HCT116 (cell line): Measurements from ENCODE around the gene RGS11. TPM values are rescaled to one million over a fixed set of nuclear protein-coding genes. Genes with fewer than 3 reads are reported as not detected.

Source experiments
- ATAC-seq: fragments of 200-7000 bp; cut with Tn5 transposase; 2 replicates; pipeline ENCODE4 v1.9.1; 2020; ENCODE audit warnings: mild to moderate bottlenecking, moderate library complexity
- BruUV-seq: library from RNA; stranded (reverse); fragments of 400-500 nt; replicated peaks from 2 replicates; lab custom pipeline; 2021; lab: Mats Ljungman, UMichigan
- CTCF ChIA-PET: fragments of 300-600 bp; sonication (Branson Sonifier 250); formaldehyde crosslinking; loops from one replicate; lab custom pipeline; 2021; ENCODE audit warnings: antibody characterized with exemption; lab: Charles Lee
- POLR2A ChIA-PET: fragments of 300-600, 350-600 bp; sonication (Branson Sonifier 250); formaldehyde crosslinking; loops from one replicate; lab custom pipeline; 2021; ENCODE audit warnings: antibody characterized with exemption; lab: Charles Lee
- RAD21 ChIA-PET, 2 experiments: fragments of 300-600 bp; sonication (Branson Sonifier 250); formaldehyde crosslinking; loops; one replicate each; lab custom pipeline; 2023; ENCODE audit warnings: low total read pairs in 2 of 2; ENCODE audit not compliant: uncharacterized antibody in 2 of 2, unreplicated experiment in 2 of 2, low non-redundant PET in 1 of 2; lab: Charles Lee
- DNase-seq: peaks from one replicate; pipeline ENCODE4 v3.0.0-alpha.2; 2010; ENCODE audit warnings: low read depth, low spot score
- H2AFZ ChIP-seq: fragments of 200-600 bp; shearing (Covaris generic), sonication (generic); 2 replicates; pipeline ENCODE4 v1.6.1; 2017; ENCODE audit warnings: low read depth, mixed run types, mixed read lengths, antibody characterized with exemption, low read length; ENCODE audit not compliant: poor library complexity, severe bottlenecking
- H3K27ac ChIP-seq: 2 replicates; pipeline ENCODE4 v1.5.1; 2012; ENCODE audit warnings: low read depth, low read length
- H3K27me3 ChIP-seq: fragments of 200-600 bp; sonication (generic); 2 replicates; pipeline ENCODE4 v1.6.1; 2016; ENCODE audit warnings: mixed run types, low read length, mixed read lengths; ENCODE audit not compliant: insufficient read depth
- H3K36me3 ChIP-seq, 2 experiments: fragments of 200-500 bp in 1 of 2; fragments of 200-600 bp in 1 of 2; sonication (Bioruptor generic) in 1 of 2; sonication (generic) in 1 of 2; 2 replicates each; pipeline versions ENCODE4 v1.5.1 to v1.6.1; 2014 to 2016; ENCODE audit warnings: low read length in 2 of 2, inconsistent platforms in 1 of 2, mixed read lengths in 1 of 2, mixed run types in 1 of 2; ENCODE audit not compliant: insufficient read depth in 2 of 2, control insufficient read depth in 1 of 2
- H3K4me1 ChIP-seq, 2 experiments: fragments of 200-600 bp in 1 of 2; sonication (generic) in 1 of 2; 2 replicates each; pipeline versions ENCODE4 v1.5.1 to v1.6.1; 2012 to 2017; ENCODE audit warnings: low read length in 2 of 2, inconsistent platforms in 1 of 2, mild to moderate bottlenecking in 1 of 2, mixed read lengths in 1 of 2, mixed run types in 1 of 2, moderate library complexity in 1 of 2; ENCODE audit not compliant: insufficient read depth in 2 of 2, control insufficient read depth in 1 of 2
- H3K4me2 ChIP-seq: fragments of 200-600 bp; sonication (generic); 2 replicates; pipeline ENCODE4 v1.6.1; 2017; ENCODE audit warnings: mixed run types, low read length, mixed read lengths
- H3K4me3 ChIP-seq, 2 experiments: fragments of 200-600 bp in 1 of 2; sonication (generic) in 1 of 2; replicated peaks in 1 of 2; 2 replicates each; pipeline ENCODE4 v1.5.1; 2011 to 2016; ENCODE audit warnings: low read length in 2 of 2, control low read depth in 1 of 2, low read depth in 1 of 2, mild to moderate bottlenecking in 1 of 2, mixed read lengths in 1 of 2, mixed run types in 1 of 2
- H3K79me2 ChIP-seq: fragments of 200-600 bp; sonication (generic); 2 replicates; pipeline ENCODE4 v1.6.1; 2017; ENCODE audit warnings: mild to moderate bottlenecking, mixed run types, low read length, moderate library complexity, mixed read lengths; ENCODE audit not compliant: insufficient read depth
- H3K9ac ChIP-seq: fragments of 200-600 bp; sonication (generic); 2 replicates; pipeline ENCODE4 v1.6.1; 2016; ENCODE audit warnings: low read length, mixed read lengths
- H3K9me2 ChIP-seq: fragments of 200-600 bp; sonication (generic), shearing (Covaris generic); 2 replicates; pipeline ENCODE4 v1.6.1; 2017; ENCODE audit warnings: mixed run types, mild to moderate bottlenecking, moderate library complexity; ENCODE audit not compliant: insufficient read depth
- H3K9me3 ChIP-seq, 2 experiments: fragments of 200-500 bp in 1 of 2; fragments of 200-600 bp in 1 of 2; sonication (Bioruptor generic) in 1 of 2; sonication (generic) in 1 of 2; 2 replicates each; pipeline ENCODE4 v1.6.1; 2014 to 2017; ENCODE audit warnings: low read length in 2 of 2, mixed read lengths in 2 of 2, inconsistent platforms in 1 of 2, low read depth in 1 of 2, mild to moderate bottlenecking in 1 of 2, mixed run types in 1 of 2, moderate library complexity in 1 of 2; ENCODE audit not compliant: control insufficient read depth in 1 of 2, insufficient read depth in 1 of 2
- H4K20me1 ChIP-seq: fragments of 200-600 bp; sonication (generic), shearing (Covaris generic); 2 replicates; pipeline ENCODE4 v1.6.1; 2017; ENCODE audit warnings: mixed run types, mild to moderate bottlenecking, moderate library complexity; ENCODE audit not compliant: insufficient read depth
- CEBPB ChIP-seq: IDR thresholded peaks from 2 replicates; pipeline ENCODE4 v1.6.1; 2012; ENCODE audit warnings: low read depth
- CTCF ChIP-seq, 3 experiments: fragments of 200-600 bp in 1 of 3; sonication (generic) in 1 of 3; IDR thresholded peaks in 2 of 3; conservative IDR thresholded peaks in 1 of 3; 2 replicates each; pipeline ENCODE4 v1.5.1; 2012 to 2017; ENCODE audit warnings: low read depth in 2 of 3, low read length in 2 of 3, antibody characterized with exemption in 1 of 3, borderline replicate concordance in 1 of 3, control low read depth in 1 of 3, mild to moderate bottlenecking in 1 of 3, mixed read lengths in 1 of 3, mixed run types in 1 of 3, moderate library complexity in 1 of 3; ENCODE audit not compliant: insufficient read depth in 1 of 3
- EGR1 ChIP-seq: IDR thresholded peaks from 2 replicates; pipeline ENCODE4 v1.6.1; 2012; ENCODE audit warnings: low read depth
- ELF1 ChIP-seq: IDR thresholded peaks from 2 replicates; pipeline ENCODE4 v1.6.1; 2012; ENCODE audit warnings: low read depth, borderline replicate concordance
- EZH2phosphoT487 ChIP-seq: fragments of 200-600 bp; IDR thresholded peaks from 2 replicates; pipeline ENCODE4 v1.6.1; 2018; ENCODE audit warnings: antibody characterized with exemption, borderline replicate concordance
- FOSL1 ChIP-seq: IDR thresholded peaks from 2 replicates; pipeline ENCODE4 v1.6.1; 2012; ENCODE audit warnings: low read depth
- JUND ChIP-seq: IDR thresholded peaks from 2 replicates; pipeline ENCODE4 v1.6.1; 2012
- POLR2A ChIP-seq: IDR thresholded peaks from 2 replicates; pipeline ENCODE4 v1.7.0; 2011; ENCODE audit warnings: borderline replicate concordance; ENCODE audit not compliant: insufficient read depth, insufficient read length; ENCODE audit errors: extremely low read depth
- SIN3A ChIP-seq: IDR thresholded peaks from 2 replicates; pipeline ENCODE4 v1.6.1; 2012; ENCODE audit warnings: low read depth
- SP1 ChIP-seq: IDR thresholded peaks from 2 replicates; pipeline ENCODE4 v1.6.1; 2012; ENCODE audit warnings: low read depth
- ZBTB33 ChIP-seq: IDR thresholded peaks from 2 replicates; pipeline ENCODE4 v1.6.1; 2011; ENCODE audit warnings: mild to moderate bottlenecking, low read length, moderate library complexity; ENCODE audit not compliant: insufficient replicate concordance; ENCODE audit errors: extremely low read depth
- ZFX ChIP-seq: fragments of 450-650 bp; IDR thresholded peaks from 2 replicates; pipeline ENCODE4 v1.6.1; 2017
- ZNF274 ChIP-seq: fragments of 200-500 bp; sonication (Bioruptor generic); IDR thresholded peaks from 2 replicates; pipeline ENCODE4 v1.6.1; 2014; ENCODE audit warnings: mild to moderate bottlenecking, low read depth, low read length, inconsistent platforms
- intact Hi-C: fragments of 100-400 bp; cut with micrococcal nuclease; formaldehyde crosslinking; loops from 2 replicates; pipeline ENCODE4 v1.10.0; 2022
- total RNA-seq: library from RNA; stranded (reverse); gene quantifications from one replicate; pipeline ENCODE4 v1.2.1, GENCODE V29; 2021; ENCODE audit not compliant: unreplicated experiment
- TF ChIP-seq, protein P1 (sequence below): IDR thresholded peaks from 2 replicates; pipeline ENCODE4 v1.6.1; 2012

RGS11 gene
- total RNA-seq, 1 experiment from 2014 or later = not detected

DNA sequence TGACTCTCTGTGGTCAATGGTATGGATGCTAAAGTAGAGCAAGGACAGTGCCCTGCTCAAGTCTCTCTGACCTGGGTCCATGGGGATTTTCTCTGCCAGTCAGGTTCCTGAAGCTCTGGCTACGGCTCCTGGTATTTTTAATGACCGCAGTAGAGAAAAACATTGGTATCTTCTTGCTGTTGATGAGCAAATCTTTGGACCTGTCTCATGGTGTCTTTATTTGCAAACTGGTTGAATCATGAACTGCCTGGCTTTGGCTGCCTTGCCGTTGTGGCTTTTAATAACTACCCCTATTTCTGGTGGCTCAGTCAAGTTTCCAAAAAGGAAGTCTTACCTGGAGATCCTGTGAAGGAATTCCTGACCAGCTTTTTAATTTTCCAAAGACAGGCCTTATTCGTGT, 32.4 kb downstream of the RGS11 start:
- no peak overlapping the region for H3K4me2 ChIP-seq
- no peaks in the 10 kb centered on the region for H3K36me3 ChIP-seq
- H2AFZ ChIP-seq = no peak overlapping the region
- H3K27ac ChIP-seq = no peak overlapping the region
- CTCF ChIA-PET = interaction anchor here (0.6 kb wide), 1 partner anchor 110 kb away, joined by 3 read pairs; no protein-coding TSS in a partner anchor
- BruUV-seq = no TSS peak
- no peak for DNase-seq
- H3K4me3 ChIP-seq = no peak overlapping the region
- H3K9ac ChIP-seq = no peak overlapping the region
- no peaks in the 10 kb centered on the region for H3K79me2 ChIP-seq
- no peaks in the 10 kb centered on the region for H3K27me3 ChIP-seq
- no peak for TF ChIP-seq ZBTB33
- TF ChIP-seq FOSL1 = no peak
- no peak for TF ChIP-seq ZFX
- no peak for TF ChIP-seq SP1
- TF ChIP-seq CEBPB = no peak
- no peak for TF ChIP-seq ELF1
- TF ChIP-seq EZH2phosphoT487 = no peak
- no peak for TF ChIP-seq JUND
- no peak for TF ChIP-seq CTCF (IDR thresholded peaks at IDR 0.05 in 2 of 3, conservative IDR thresholded peaks at IDR 0.05 in 1 of 3; ENCODE audit: borderline replicate concordance in 1 of 3, insufficient read depth in 1 of 3, low read depth in 2 of 3, low read length in 2 of 3)
- TF ChIP-seq POLR2A = no peak
- no peak for TF ChIP-seq SIN3A
- TF ChIP-seq EGR1 = no peak
- TF ChIP-seq ZNF274 = no peak
- TF ChIP-seq, protein P1, sequence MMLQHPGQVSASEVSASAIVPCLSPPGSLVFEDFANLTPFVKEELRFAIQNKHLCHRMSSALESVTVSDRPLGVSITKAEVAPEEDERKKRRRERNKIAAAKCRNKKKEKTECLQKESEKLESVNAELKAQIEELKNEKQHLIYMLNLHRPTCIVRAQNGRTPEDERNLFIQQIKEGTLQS = no peak
- TF ChIP-seq, all 23 proteins: peak for 0
- Histone ChIP-seq H3K9me2 (no peaks in the 10 kb centered on the region), H3K9me3 (no peaks in the 10 kb centered on the region), H4K20me1 (no peaks in the 10 kb centered on the region), H3K4me1 (no peaks in the 10 kb centered on the region)
- RAD21 ChIA-PET = no interaction called here
- POLR2A ChIA-PET = no interaction called here
- intact Hi-C loops = no loop called here
- ATAC-seq = no peak
